T-helper 2 cell treated with Interferon-gamma antibody and Interleukin-4, amounts not matched to agents 5 μg/mL and 100 μg/mL, for 36 hours (primary cell): Measurements from ENCODE around the gene UBE2Q2.
"Not testable (repeated sequence)": the region's sequence is repeated elsewhere in the genome, so short reads cannot be mapped to it uniquely, and the experiment has no call there.

Source experiments
- DNase-seq: peaks from one replicate; pipeline ENCODE4 v3.0.0; 2021; ENCODE audit warnings: low spot score
- H3K27ac Mint-ChIP-seq: one replicate; pipeline ENCODE4 v1.8.0; 2021; ENCODE audit warnings: mild to moderate bottlenecking, mixed read lengths
- H3K27me3 Mint-ChIP-seq: one replicate; pipeline ENCODE4 v1.8.0; 2021; ENCODE audit warnings: low read depth, mixed read lengths
- H3K36me3 Mint-ChIP-seq: one replicate; pipeline ENCODE4 v1.8.0; 2021; ENCODE audit warnings: low read depth, mixed read lengths
- H3K4me1 Mint-ChIP-seq: one replicate; pipeline ENCODE4 v1.8.0; 2021; ENCODE audit warnings: low read depth, mixed read lengths
- H3K4me3 Mint-ChIP-seq: one replicate; pipeline ENCODE4 v1.8.0; 2022; ENCODE audit warnings: mild to moderate bottlenecking, moderate library complexity, mixed read lengths
- H3K9me3 Mint-ChIP-seq: one replicate; pipeline ENCODE4 v1.8.0; 2021; ENCODE audit warnings: mixed read lengths

Gene UBE2Q2

DNA sequence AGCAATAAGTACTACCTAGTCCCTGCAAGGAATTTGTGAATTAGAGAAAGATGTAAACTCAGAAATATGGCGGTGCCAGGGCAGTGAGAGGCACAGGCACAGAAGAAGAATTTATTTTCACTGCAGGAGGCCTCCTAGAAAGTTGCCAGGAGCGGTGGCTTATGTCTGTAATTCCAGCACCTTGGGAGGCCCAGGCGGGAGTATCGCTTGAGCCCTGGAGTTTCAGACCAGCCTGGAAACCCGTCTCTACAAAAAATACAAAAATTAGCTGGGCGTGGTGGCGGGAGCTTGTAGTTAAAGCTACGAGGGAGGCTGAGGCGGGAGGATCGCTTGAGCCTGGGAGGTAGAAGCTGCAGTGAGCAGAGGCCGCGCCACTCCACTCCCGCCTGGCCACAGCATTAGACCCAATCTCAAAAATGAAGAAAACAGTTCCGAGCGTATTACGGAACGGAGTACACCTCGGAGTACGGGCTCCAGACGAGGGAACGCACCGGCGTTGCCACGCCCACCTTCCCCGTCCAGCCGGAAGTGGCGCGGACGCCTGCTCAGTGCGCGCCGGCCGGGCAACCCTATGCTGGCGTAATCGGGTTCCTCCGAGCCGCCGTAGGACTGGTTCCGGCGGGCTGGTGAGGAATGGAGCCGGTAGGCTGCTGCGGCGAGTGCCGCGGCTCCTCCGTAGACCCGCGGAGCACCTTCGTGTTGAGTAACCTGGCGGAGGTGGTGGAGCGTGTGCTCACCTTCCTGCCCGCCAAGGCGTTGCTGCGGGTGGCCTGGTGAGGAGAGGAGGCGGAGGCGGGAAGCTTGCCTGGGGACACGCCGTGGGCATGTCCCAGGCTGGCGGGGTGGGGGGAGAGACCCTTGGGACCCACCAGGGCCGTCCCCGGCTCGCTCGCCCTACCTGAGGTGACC, 60.3 kb downstream of the UBE2Q2 start, which contains the start of gene FBXO22:
TSS of gene FBXO22 (plus strand) at position 548 of the 909 bp plus-strand sequence. CDS start at position 634, 86 bp downstream.
- Mint-ChIP-seq H3K9me3 (no peaks in the 10 kb centered on the region), H3K27me3 (no peaks in the 10 kb centered on the region), H3K27ac (peak within 1 kb of the TSS; percentile 96), H3K36me3 (peaks cover 17% of the 10 kb centered on the region), H3K4me3 (peak within 1 kb of the TSS; percentile 99), H3K4me1 (peaks cover 34% of the 10 kb centered on the region)
- peak; percentile 93 for DNase-seq

DNA sequence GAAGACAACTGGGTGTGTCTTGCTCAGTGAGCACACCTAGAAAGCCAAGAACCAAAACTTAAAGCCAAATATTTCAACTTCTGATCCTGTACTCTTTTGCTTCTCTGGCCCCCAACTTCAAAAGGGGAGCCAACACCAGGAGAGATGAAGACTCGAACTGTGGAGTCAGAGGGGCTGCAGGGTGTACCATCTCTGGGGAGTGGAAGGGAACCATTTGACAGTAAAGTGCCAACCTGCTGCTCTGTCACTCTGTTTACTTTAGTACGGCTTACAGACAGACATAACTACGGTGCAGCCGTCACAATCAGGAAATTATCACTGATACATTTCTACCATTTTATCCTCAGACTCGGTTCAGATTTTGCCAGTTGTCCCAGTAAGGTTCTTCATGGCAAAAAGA, 62.0 kb downstream of the UBE2Q2 start:
- Mint-ChIP-seq H3K27ac (peak overlapping the region; percentile 60), H3K36me3 (peaks cover 29% of the 10 kb centered on the region), H3K27me3 (no peaks in the 10 kb centered on the region)

DNA sequence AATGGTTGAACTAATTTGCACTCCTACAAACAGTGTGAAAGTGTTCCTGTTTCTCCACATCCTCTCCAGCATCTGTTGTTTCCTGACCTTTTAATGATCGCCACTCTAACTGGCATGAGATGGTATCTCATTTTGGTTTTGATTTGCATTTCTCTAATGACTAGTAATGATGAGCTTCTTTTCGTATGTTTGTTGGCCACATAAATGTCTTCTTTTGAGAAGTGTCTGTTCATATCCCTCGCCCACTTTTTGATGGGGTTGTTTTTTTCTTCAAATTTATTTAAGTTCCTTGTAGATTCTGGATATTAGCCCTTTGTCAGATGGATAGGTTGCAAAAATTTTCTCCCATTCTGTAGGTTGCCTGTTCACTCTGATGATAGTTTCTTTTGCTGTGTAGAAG, 67.1 kb downstream of the UBE2Q2 start:
- H3K9me3 Mint-ChIP-seq, H3K27me3 Mint-ChIP-seq, H3K27ac Mint-ChIP-seq, DNase-seq, H3K4me3 Mint-ChIP-seq: not testable (repeated sequence)
- Mint-ChIP-seq H3K36me3 (peaks cover 62% of the 10 kb centered on the region), H3K4me1 (peaks cover 24% of the 10 kb centered on the region)

More for the DNA sequence above, 62.0 kb downstream of the UBE2Q2 start:
- Mint-ChIP-seq H3K4me3 (peak overlapping the region; percentile 99), H3K4me1 (peaks cover 40% of the 10 kb centered on the region), H3K9me3 (peaks cover under 1% of the 10 kb centered on the region)
- DNase-seq, result no peak

DNA sequence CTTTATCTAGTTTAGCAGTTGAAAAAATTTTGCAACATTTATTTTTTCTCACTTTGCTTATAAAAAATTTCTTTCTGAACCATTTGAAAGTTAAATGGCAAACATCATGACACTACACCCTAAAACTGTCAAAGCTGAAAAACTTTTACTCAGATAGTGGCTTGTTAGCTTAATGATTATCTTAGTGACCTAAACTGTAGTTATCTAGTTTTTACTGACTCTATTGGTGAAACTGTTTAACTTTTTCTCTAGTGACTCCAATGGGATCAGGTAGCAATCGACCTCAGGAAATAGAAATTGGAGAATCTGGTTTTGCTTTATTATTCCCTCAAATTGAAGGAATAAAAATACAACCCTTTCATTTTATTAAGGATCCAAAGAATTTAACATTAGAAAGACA, 73.7 kb downstream of the UBE2Q2 start:
- H3K27ac Mint-ChIP-seq, result no peak overlapping the region
- H3K9me3 Mint-ChIP-seq, result no peaks in the 10 kb centered on the region
- H3K4me3 Mint-ChIP-seq, result no peak overlapping the region
- H3K4me1 Mint-ChIP-seq, result peaks cover 3% of the 10 kb centered on the region
- peaks cover 49% of the 10 kb centered on the region for H3K36me3 Mint-ChIP-seq
- DNase-seq, result no peak
- H3K27me3 Mint-ChIP-seq, result no peaks in the 10 kb centered on the region

DNA sequence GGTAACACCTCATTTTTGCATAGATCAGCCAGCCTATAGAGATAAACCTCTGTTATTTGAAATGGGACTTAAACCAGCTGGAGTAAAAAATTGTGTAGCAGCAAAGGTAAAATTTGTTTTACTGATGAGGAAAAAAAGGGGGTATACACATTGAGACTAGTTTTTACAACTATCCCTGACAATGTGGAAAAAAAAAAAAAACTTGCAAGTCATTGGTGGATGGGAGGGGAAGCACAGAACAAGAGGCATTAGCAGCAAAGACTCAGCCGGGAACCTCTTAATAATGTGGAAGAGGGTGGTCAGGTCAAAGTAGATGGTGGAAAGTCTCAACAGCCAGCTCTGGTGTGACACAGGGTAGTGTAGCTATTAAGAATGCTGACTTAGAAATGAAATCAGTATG, 74.9 kb downstream of the UBE2Q2 start:
- no peak overlapping the region for H3K4me3 Mint-ChIP-seq
- no peak for DNase-seq
- H3K4me1 Mint-ChIP-seq, result peaks cover 6% of the 10 kb centered on the region
- H3K36me3 Mint-ChIP-seq, result peaks cover 43% of the 10 kb centered on the region
- no peak overlapping the region for H3K27ac Mint-ChIP-seq
- no peaks in the 10 kb centered on the region for H3K27me3 Mint-ChIP-seq
- H3K9me3 Mint-ChIP-seq, result no peaks in the 10 kb centered on the region

DNA sequence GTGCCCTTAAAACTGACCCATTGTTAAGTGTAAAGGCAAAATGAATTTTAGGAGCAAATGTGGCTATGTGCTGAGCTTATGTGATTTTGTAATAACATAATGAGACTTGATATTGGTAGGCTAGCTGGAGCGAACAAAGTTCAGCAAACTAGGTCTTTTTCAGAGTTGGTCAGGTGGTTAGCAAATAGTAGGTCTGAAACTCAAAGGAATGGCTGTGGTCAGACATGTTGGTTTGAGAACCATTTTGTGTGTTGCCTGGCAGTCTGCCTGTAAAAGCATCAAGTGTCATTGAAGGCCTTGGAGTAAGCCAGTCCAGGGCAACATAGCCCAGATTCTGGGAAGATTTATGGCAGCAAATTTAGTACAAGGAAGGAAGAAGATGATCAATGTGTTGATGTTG, 76.8 kb downstream of the UBE2Q2 start:
- no peak for DNase-seq
- no peak overlapping the region for H3K27ac Mint-ChIP-seq
- peaks cover 34% of the 10 kb centered on the region for H3K36me3 Mint-ChIP-seq
- H3K4me1 Mint-ChIP-seq, result peaks cover 14% of the 10 kb centered on the region
- no peaks in the 10 kb centered on the region for H3K27me3 Mint-ChIP-seq
- H3K9me3 Mint-ChIP-seq, result no peaks in the 10 kb centered on the region
- H3K4me3 Mint-ChIP-seq, result no peak overlapping the region

DNA sequence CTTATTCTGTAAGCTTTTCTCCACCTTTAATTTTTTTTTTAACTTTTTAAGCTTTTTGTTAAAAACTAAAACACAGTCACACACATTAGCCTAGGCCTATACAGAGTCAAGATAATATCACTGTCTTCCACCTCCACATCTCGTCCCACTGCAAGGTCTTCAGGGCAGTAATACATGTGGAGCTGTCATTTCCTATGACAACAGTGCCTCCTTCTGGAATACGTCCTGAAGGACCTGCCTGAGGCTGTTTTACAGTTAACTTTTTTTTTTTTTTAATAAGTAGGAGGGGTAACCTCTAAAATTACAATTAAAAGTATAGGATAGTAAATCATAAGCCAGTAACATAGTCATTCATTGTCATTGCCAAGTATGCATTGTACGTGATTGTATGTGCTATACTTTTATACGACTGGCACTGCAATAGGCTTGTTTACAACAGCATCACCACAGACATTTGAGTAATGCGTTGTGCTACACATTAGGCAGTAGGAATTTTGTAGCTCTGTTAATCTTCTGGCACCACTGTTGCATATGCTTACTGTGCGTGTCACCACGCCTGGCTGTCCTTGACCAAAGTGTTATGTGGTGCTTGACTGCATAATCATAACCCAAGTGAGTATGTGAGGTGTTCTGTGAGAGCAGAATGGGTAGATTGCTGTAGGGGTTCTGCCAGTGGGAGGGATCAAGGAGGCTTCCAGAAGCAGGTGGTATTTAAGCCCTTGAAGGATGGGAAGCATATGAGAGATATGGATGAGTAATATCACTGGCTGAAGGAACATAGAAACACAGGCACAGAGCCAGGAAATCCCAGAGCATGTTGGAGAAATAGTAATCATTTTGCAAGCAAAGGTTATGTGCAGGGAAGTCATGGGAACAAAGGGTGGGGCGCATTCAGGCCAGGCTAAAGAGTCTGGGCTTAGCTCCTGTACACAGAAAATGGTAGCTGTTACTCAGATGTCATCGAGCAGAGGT, 78.8 kb downstream of the UBE2Q2 start:
- Mint-ChIP-seq H3K27me3 (no peaks in the 10 kb centered on the region), H3K36me3 (peaks cover 34% of the 10 kb centered on the region), H3K27ac (no peak overlapping the region), H3K4me1 (peaks cover 17% of the 10 kb centered on the region), H3K4me3 (no peak overlapping the region), H3K9me3 (no peaks in the 10 kb centered on the region)
- no peak for DNase-seq

DNA sequence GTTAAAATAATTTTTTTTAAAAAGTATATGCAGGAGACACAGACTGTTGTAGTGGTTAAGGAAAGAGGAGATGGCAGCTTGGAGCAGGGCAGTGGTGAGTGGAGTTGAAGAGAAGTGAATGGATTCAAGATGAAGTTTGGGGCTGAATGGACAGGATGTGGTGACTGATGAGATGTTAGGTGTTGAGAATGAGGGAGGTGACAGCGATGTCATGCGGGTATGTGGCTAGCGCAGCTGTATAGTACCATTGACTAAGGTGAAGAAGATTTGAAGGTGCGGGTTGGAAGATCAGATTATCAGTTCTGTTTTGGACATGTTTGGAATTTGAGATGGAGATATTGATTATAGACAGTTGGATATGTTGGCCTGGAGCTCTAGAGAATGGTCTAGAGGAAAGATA, 80.5 kb downstream of the UBE2Q2 start:
- H3K36me3 Mint-ChIP-seq, result peaks cover 20% of the 10 kb centered on the region
- peaks cover 17% of the 10 kb centered on the region for H3K4me1 Mint-ChIP-seq
- no peaks in the 10 kb centered on the region for H3K9me3 Mint-ChIP-seq
- H3K27me3 Mint-ChIP-seq, result no peaks in the 10 kb centered on the region
- DNase-seq, result no peak
- H3K4me3 Mint-ChIP-seq, result no peak overlapping the region
- peak overlapping the region; percentile 11 for H3K27ac Mint-ChIP-seq

DNA sequence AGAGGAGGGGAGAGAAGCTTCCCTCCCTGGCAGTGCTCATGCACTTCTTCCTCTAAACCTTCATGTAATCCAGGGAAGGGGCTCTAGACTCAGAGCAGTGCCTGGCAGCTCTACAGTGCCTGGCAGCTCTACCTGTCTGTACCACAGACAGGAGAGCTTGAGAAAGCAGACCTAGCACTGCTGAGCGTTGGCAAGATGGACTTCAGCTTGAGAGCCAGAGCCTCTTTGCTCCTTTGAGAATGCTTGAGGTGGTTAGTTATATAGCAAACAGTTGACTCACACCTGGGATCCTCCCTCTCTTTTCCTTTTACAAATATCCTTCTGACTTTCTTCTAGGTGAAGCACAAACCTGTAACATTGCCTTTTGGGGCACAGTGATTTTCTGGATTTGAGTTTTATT, 81.3 kb downstream of the UBE2Q2 start:
- no peak for DNase-seq
- H3K9me3 Mint-ChIP-seq, result no peaks in the 10 kb centered on the region
- H3K27me3 Mint-ChIP-seq, result no peaks in the 10 kb centered on the region
- H3K27ac Mint-ChIP-seq, result peak overlapping the region; percentile 9
- H3K4me3 Mint-ChIP-seq, result no peak overlapping the region
- H3K4me1 Mint-ChIP-seq, result peaks cover 17% of the 10 kb centered on the region
- H3K36me3 Mint-ChIP-seq, result peaks cover 20% of the 10 kb centered on the region

DNA sequence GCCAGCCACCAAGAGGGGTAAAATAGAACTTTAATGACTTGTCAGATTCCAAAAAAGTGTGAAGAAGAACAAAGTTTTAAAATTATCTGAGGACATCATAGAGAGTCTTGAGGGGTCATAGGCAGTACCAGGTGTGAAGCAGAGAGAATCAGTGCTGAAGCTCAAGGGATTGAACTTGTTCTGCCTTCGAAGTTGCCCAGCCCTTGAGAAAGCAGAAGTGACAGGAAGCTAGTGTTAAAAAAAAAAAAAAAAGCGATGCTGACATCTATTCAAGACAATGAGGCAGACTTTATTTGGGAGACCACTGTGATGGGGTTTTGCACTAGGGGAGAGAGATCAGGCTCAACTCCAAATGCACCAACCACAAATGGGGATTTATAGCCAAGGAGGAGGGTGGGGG, 82.2 kb downstream of the UBE2Q2 start:
- Mint-ChIP-seq H3K4me1 (peaks cover 25% of the 10 kb centered on the region), H3K4me3 (no peak overlapping the region), H3K9me3 (no peaks in the 10 kb centered on the region), H3K27me3 (no peaks in the 10 kb centered on the region), H3K27ac (no peak overlapping the region), H3K36me3 (peaks cover 24% of the 10 kb centered on the region)
- no peak for DNase-seq

DNA sequence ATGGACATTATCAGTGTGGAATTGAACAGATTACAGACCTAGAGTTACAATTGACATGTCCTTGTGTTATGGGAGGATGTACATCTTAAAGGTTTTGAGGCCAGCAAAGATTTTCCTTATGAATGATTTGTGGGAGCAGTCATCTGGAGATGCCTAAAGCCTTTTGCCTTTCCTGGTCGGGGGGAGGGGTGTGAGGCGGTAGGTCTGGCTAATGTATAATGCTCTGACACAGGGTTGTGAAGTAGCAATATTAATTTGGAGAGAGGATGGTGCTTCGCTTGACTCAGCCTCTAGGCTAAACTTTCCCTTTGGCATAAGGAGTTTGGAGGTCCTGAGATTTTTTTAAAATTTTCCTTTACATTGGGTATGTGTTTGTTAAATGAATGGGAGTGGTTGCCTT, 83.7 kb downstream of the UBE2Q2 start:
- no peak for DNase-seq
- Mint-ChIP-seq H3K4me1 (peaks cover 28% of the 10 kb centered on the region), H3K9me3 (no peaks in the 10 kb centered on the region), H3K27me3 (no peaks in the 10 kb centered on the region), H3K4me3 (no peak overlapping the region), H3K36me3 (peaks cover 32% of the 10 kb centered on the region), H3K27ac (no peak overlapping the region)

DNA sequence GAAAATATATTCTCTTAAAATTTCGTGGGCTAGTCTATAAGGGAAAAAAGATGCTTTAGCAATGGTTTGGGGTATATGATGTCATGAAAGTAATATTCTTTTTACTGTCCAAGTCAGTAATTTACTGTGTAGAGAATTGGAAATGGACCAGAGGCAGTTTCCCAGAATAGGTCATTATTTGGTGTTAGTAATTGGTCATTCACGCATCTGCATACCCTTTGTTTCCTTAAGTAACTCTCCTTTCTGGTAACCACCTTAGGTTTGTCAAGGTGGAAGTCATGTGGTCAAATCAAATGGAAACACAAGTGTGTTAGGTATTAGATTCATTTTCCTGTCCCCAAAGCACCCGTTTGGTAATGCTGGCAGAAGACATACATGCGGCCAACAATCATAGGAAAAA, 84.4 kb downstream of the UBE2Q2 start:
- Mint-ChIP-seq H3K4me1 (peaks cover 23% of the 10 kb centered on the region), H3K27me3 (no peaks in the 10 kb centered on the region), H3K36me3 (peaks cover 31% of the 10 kb centered on the region), H3K27ac (no peak overlapping the region), H3K4me3 (no peak overlapping the region), H3K9me3 (no peaks in the 10 kb centered on the region)
- no peak for DNase-seq

DNA sequence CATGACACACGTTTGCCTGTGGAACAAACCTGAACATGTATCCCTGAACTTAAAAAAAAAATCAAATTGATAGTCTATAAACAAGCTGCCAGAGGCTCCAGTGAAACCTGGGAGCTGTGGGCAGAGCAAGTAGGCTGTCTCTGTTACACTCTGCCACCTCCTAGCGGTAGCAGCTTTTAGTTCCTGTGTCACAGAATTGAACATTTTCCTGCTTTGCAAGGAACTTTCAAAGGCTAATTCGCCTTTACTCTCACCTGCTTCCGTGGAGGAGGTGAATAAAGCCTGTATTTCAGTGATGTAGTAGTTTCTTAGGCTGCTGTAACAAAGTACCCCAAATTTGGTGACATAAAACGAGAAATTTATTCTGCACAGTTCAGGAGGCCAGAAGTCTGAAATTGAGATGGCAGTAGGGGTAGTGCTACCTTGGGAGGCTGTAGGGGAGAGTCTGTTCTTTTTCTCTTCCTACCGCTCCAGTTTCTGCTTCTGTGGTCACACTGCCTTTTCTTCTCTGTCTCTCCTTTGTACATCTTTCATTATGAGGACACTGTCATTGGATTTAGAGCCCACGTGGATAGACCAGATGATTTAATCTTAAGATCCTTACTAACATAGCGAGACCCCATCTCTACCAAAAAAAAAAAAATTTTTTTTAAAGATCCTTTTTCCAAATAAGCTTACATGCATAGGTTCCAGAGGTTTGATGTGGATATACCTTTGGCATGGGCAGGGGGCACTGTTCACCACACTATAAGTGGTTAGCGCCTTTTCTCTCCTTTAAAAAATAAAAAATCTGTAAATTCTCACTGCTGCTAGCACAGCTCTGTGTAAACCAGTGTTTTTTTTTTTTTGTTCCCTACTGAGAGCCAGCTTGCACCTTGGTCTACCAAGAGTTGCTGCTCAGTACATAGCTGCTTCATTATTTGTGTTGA, 85.7 kb downstream of the UBE2Q2 start:
- DNase-seq, result no peak
- H3K27ac Mint-ChIP-seq, result no peak overlapping the region
- peaks cover 16% of the 10 kb centered on the region for H3K4me1 Mint-ChIP-seq
- peaks cover 33% of the 10 kb centered on the region for H3K36me3 Mint-ChIP-seq
- no peak overlapping the region for H3K4me3 Mint-ChIP-seq
- no peaks in the 10 kb centered on the region for H3K9me3 Mint-ChIP-seq
- no peaks in the 10 kb centered on the region for H3K27me3 Mint-ChIP-seq
